ENCODE results near the gene MYO1D.
A peak's percentile ranks its signal among the peaks of the same experiment; 100 is the strongest.

MYO1D gene

GRCh38 chr17:32658470-32659418 is 218.2 kb downstream of the MYO1D start:
- H2AK5ac ChIP-seq (ENCODE audit: low read depth, low read length): no peak overlapping the region
- H3K36me3 ChIP-seq (replicated peaks in 1 of 2; ENCODE audit: control insufficient read depth in 2 of 2, insufficient read depth in 2 of 2, low read length in 2 of 2): no peaks in the 10 kb centered on the region
- no peak overlapping the region for H4K8ac ChIP-seq (ENCODE audit: low read depth, low read length)
- H3K9ac ChIP-seq (ENCODE audit: low read depth, low read length, poor library complexity): no peak overlapping the region
- no CpG with 5 or more reads among the region's 23 CpGs for WGBS, 2 donors (ENCODE audit: extremely low coverage in 2 of 2, insufficient read length in 2 of 2, insufficient replicate concordance in 1 of 2)
- H3K27ac ChIP-seq (replicated peaks; ENCODE audit: low read length): no peak overlapping the region
- no peak overlapping the region for H2BK15ac ChIP-seq (ENCODE audit: low read length)
- H3K4ac ChIP-seq (ENCODE audit: low read length): no peak overlapping the region
- no peak overlapping the region for H3K23ac ChIP-seq (ENCODE audit: low read depth, low read length, poor library complexity)
- H3K4me3 ChIP-seq (ENCODE audit: low read length in 2 of 2): no peak overlapping the region
- peaks cover 0 to 1% of the 10 kb centered on the region in 2 donors for H3K4me1 ChIP-seq (ENCODE audit: control insufficient read depth in 2 of 2, insufficient read depth in 1 of 2, low read depth in 1 of 2, low read length in 2 of 2)
- peak overlapping the region; percentile 8 for H2AFZ ChIP-seq (ENCODE audit: low read length)
- peak; percentile 8 for DNase-seq (ENCODE audit: low spot score)
- no peaks in the 10 kb centered on the region for H3K27me3 ChIP-seq (ENCODE audit: control insufficient read depth in 3 of 3, insufficient read depth in 3 of 3, low read depth in 1 of 3, low read length in 3 of 3)
- no peak overlapping the region for H3K14ac ChIP-seq (ENCODE audit: low read length)
- H2BK5ac ChIP-seq (ENCODE audit: low read length): no peak overlapping the region
- no peak overlapping the region for H3K18ac ChIP-seq (ENCODE audit: low read length)
- no peak overlapping the region for H2BK120ac ChIP-seq (ENCODE audit: low read depth, low read length)
- no peaks in the 10 kb centered on the region for H3K79me1 ChIP-seq (ENCODE audit: low read depth, low read length)
- no peak overlapping the region for H3K4me2 ChIP-seq (ENCODE audit: insufficient read depth, low read length, poor library complexity, severe bottlenecking)
- H3K9me3 ChIP-seq (replicated peaks in 1 of 2; ENCODE audit: control insufficient read depth in 2 of 2, insufficient read depth in 1 of 2, low read depth in 1 of 2, low read length in 2 of 2): no peaks in the 10 kb centered on the region
- H4K91ac ChIP-seq (ENCODE audit: low read depth, low read length, poor library complexity): no peak overlapping the region
- H2BK12ac ChIP-seq (ENCODE audit: low read length): no peak overlapping the region

GRCh38 chr17:32656886-32657285 is 220.0 kb downstream of the MYO1D start:
- WGBS, 2 donors (ENCODE audit: extremely low coverage in 2 of 2, insufficient read length in 2 of 2, insufficient replicate concordance in 1 of 2): no CpG with 5 or more reads among the region's 1 CpG
- no peak for DNase-seq (ENCODE audit: low spot score)
- H3K4ac ChIP-seq (ENCODE audit: low read length): no peak overlapping the region

GRCh38 chr17:32654324-32654723 is 222.6 kb downstream of the MYO1D start:
- Histone ChIP-seq H3K14ac (ENCODE audit: low read length) (no peak overlapping the region), H4K8ac (ENCODE audit: low read depth, low read length) (no peak overlapping the region), H3K9me3 (replicated peaks in 1 of 2; ENCODE audit: control insufficient read depth in 2 of 2, insufficient read depth in 1 of 2, low read depth in 1 of 2, low read length in 2 of 2) (no peaks in the 10 kb centered on the region), H4K91ac (ENCODE audit: low read depth, low read length, poor library complexity) (no peak overlapping the region), H2AK5ac (ENCODE audit: low read depth, low read length) (no peak overlapping the region), H3K23ac (ENCODE audit: low read depth, low read length, poor library complexity) (no peak overlapping the region), H3K4me2 (ENCODE audit: insufficient read depth, low read length, poor library complexity, severe bottlenecking) (no peak overlapping the region), H3K18ac (ENCODE audit: low read length) (no peak overlapping the region), H2AFZ (ENCODE audit: low read length) (no peak overlapping the region), H3K4me1 (ENCODE audit: control insufficient read depth in 2 of 2, insufficient read depth in 1 of 2, low read depth in 1 of 2, low read length in 2 of 2) (peaks cover 0 to 1% of the 10 kb centered on the region in 2 donors), H3K4me3 (ENCODE audit: low read length in 2 of 2) (no peak overlapping the region), H3K9ac (ENCODE audit: low read depth, low read length, poor library complexity) (peak overlapping the region; percentile 14), H3K27ac (replicated peaks; ENCODE audit: low read length) (no peak overlapping the region), H3K36me3 (replicated peaks in 1 of 2; ENCODE audit: control insufficient read depth in 2 of 2, insufficient read depth in 2 of 2, low read length in 2 of 2) (no peaks in the 10 kb centered on the region), H3K27me3 (ENCODE audit: control insufficient read depth in 3 of 3, insufficient read depth in 3 of 3, low read depth in 1 of 3, low read length in 3 of 3) (no peaks in the 10 kb centered on the region), H3K79me1 (ENCODE audit: low read depth, low read length) (no peaks in the 10 kb centered on the region), H2BK5ac (ENCODE audit: low read length) (no peak overlapping the region), H2BK120ac (ENCODE audit: low read depth, low read length) (no peak overlapping the region), H2BK15ac (ENCODE audit: low read length) (no peak overlapping the region), H2BK12ac (ENCODE audit: low read length) (no peak overlapping the region), H3K4ac (ENCODE audit: low read length) (no peak overlapping the region)
- DNase-seq (ENCODE audit: low spot score): no peak
- no CpG with 5 or more reads among the region's 3 CpGs for WGBS, 2 donors (ENCODE audit: extremely low coverage in 2 of 2, insufficient read length in 2 of 2, insufficient replicate concordance in 1 of 2)

More at GRCh38 chr17:32656886-32657285, 220.0 kb downstream of the MYO1D start:
- Histone ChIP-seq H2BK15ac (ENCODE audit: low read length) (no peak overlapping the region), H3K18ac (ENCODE audit: low read length) (no peak overlapping the region), H3K27me3 (ENCODE audit: control insufficient read depth in 3 of 3, insufficient read depth in 3 of 3, low read depth in 1 of 3, low read length in 3 of 3) (no peaks in the 10 kb centered on the region), H4K91ac (ENCODE audit: low read depth, low read length, poor library complexity) (no peak overlapping the region), H3K14ac (ENCODE audit: low read length) (no peak overlapping the region), H3K9ac (ENCODE audit: low read depth, low read length, poor library complexity) (no peak overlapping the region), H2BK12ac (ENCODE audit: low read length) (no peak overlapping the region), H3K9me3 (replicated peaks in 1 of 2; ENCODE audit: control insufficient read depth in 2 of 2, insufficient read depth in 1 of 2, low read depth in 1 of 2, low read length in 2 of 2) (no peaks in the 10 kb centered on the region), H3K4me3 (ENCODE audit: low read length in 2 of 2) (no peak overlapping the region), H3K4me1 (ENCODE audit: control insufficient read depth in 2 of 2, insufficient read depth in 1 of 2, low read depth in 1 of 2, low read length in 2 of 2) (peaks cover 0 to 1% of the 10 kb centered on the region in 2 donors), H2BK5ac (ENCODE audit: low read length) (no peak overlapping the region), H3K79me1 (ENCODE audit: low read depth, low read length) (no peaks in the 10 kb centered on the region), H3K23ac (ENCODE audit: low read depth, low read length, poor library complexity) (no peak overlapping the region), H3K4me2 (ENCODE audit: insufficient read depth, low read length, poor library complexity, severe bottlenecking) (no peak overlapping the region), H3K27ac (replicated peaks; ENCODE audit: low read length) (no peak overlapping the region), H2BK120ac (ENCODE audit: low read depth, low read length) (no peak overlapping the region), H2AK5ac (ENCODE audit: low read depth, low read length) (no peak overlapping the region), H3K36me3 (replicated peaks in 1 of 2; ENCODE audit: control insufficient read depth in 2 of 2, insufficient read depth in 2 of 2, low read length in 2 of 2) (no peaks in the 10 kb centered on the region), H2AFZ (ENCODE audit: low read length) (no peak overlapping the region), H4K8ac (ENCODE audit: low read depth, low read length) (no peak overlapping the region)

GRCh38 chr17:32651084-32651483 is 225.8 kb downstream of the MYO1D start:
- H3K4me1 ChIP-seq (ENCODE audit: control insufficient read depth in 2 of 2, insufficient read depth in 1 of 2, low read depth in 1 of 2, low read length in 2 of 2): peaks cover 0 to 1% of the 10 kb centered on the region in 2 donors
- no peak for DNase-seq (ENCODE audit: low spot score)
- H3K14ac ChIP-seq (ENCODE audit: low read length): no peak overlapping the region
- no peak overlapping the region for H3K4me2 ChIP-seq (ENCODE audit: insufficient read depth, low read length, poor library complexity, severe bottlenecking)
- no peaks in the 10 kb centered on the region for H3K79me1 ChIP-seq (ENCODE audit: low read depth, low read length)
- no peak overlapping the region for H3K27ac ChIP-seq (replicated peaks; ENCODE audit: low read length)
- no peak overlapping the region for H2BK5ac ChIP-seq (ENCODE audit: low read length)
- no peak overlapping the region for H2BK15ac ChIP-seq (ENCODE audit: low read length)
- no peaks in the 10 kb centered on the region for H3K27me3 ChIP-seq (ENCODE audit: control insufficient read depth in 3 of 3, insufficient read depth in 3 of 3, low read depth in 1 of 3, low read length in 3 of 3)
- H2BK120ac ChIP-seq (ENCODE audit: low read depth, low read length): no peak overlapping the region
- H4K8ac ChIP-seq (ENCODE audit: low read depth, low read length): no peak overlapping the region
- H3K9me3 ChIP-seq (replicated peaks in 1 of 2; ENCODE audit: control insufficient read depth in 2 of 2, insufficient read depth in 1 of 2, low read depth in 1 of 2, low read length in 2 of 2): no peaks in the 10 kb centered on the region
- H2AFZ ChIP-seq (ENCODE audit: low read length): no peak overlapping the region
- H4K91ac ChIP-seq (ENCODE audit: low read depth, low read length, poor library complexity): no peak overlapping the region
- H2BK12ac ChIP-seq (ENCODE audit: low read length): no peak overlapping the region
- no peak overlapping the region for H2AK5ac ChIP-seq (ENCODE audit: low read depth, low read length)
- H3K18ac ChIP-seq (ENCODE audit: low read length): no peak overlapping the region
- H3K4me3 ChIP-seq (ENCODE audit: low read length in 2 of 2): no peak overlapping the region
- H3K23ac ChIP-seq (ENCODE audit: low read depth, low read length, poor library complexity): no peak overlapping the region
- no peak overlapping the region for H3K4ac ChIP-seq (ENCODE audit: low read length)
- H3K36me3 ChIP-seq (replicated peaks in 1 of 2; ENCODE audit: control insufficient read depth in 2 of 2, insufficient read depth in 2 of 2, low read length in 2 of 2): no peaks in the 10 kb centered on the region
- WGBS, 2 donors (ENCODE audit: extremely low coverage in 2 of 2, insufficient read length in 2 of 2, insufficient replicate concordance in 1 of 2): no CpG with 5 or more reads among the region's 2 CpGs
- H3K9ac ChIP-seq (ENCODE audit: low read depth, low read length, poor library complexity): no peak overlapping the region
